Endothelial cell of umbilical vein (primary cell): ENCODE measurements around the gene OR10Z1. TPM values are rescaled to one million over a fixed set of nuclear protein-coding genes. Genes with fewer than 3 reads are reported as not detected.

ENCODE experiments used
- Bru-seq: library from RNA; stranded (reverse); fragments of 400-500 nt; gene quantifications from one replicate; lab custom pipeline; 2021; lab: Mats Ljungman, UMichigan
- BruChase-seq, 2 experiments: library from RNA; stranded (reverse); fragments of 400-500 nt; gene quantifications; one replicate each; lab custom pipeline; 2021; lab: Mats Ljungman, UMichigan
- BruUV-seq: library from RNA; stranded (reverse); fragments of 400-500 nt; replicated peaks from 2 replicates; lab custom pipeline; 2021; lab: Mats Ljungman, UMichigan
- CTCF ChIA-PET: fragments of 300-600, 350-600 bp; sonication (Branson Sonifier 250); formaldehyde crosslinking; loops from one replicate; lab custom pipeline; 2021; ENCODE audit warnings: antibody characterized with exemption, inconsistent platforms; lab: Charles Lee
- POLR2A ChIA-PET: fragments of 300-600, 350-600 bp; sonication (Branson Sonifier 250); formaldehyde crosslinking; loops from one replicate; lab custom pipeline; 2021; ENCODE audit warnings: antibody characterized with exemption, inconsistent platforms; lab: Charles Lee
- DNase-seq: peaks from one replicate; pipeline ENCODE4 v3.0.0-alpha.2; 2011; ENCODE audit warnings: low read depth, low spot score
- FAIRE-seq: peaks from 2 replicates; lab custom pipeline; 2011; peaks lifted over from hg19 to GRCh38; lab: Jason Lieb, UNC
- H2AFZ ChIP-seq: 2 replicates; pipeline ENCODE4 v1.6.0; 2012; ENCODE audit warnings: low read depth, low read length, control low read depth, inconsistent platforms
- H3K27ac ChIP-seq: 2 replicates; pipeline ENCODE4 v1.5.1; 2011; ENCODE audit warnings: low read depth, mild to moderate bottlenecking, control low read depth, low read length, moderate library complexity; ENCODE audit not compliant: insufficient read depth
- H3K27me3 ChIP-seq, 2 experiments: 2 replicates each; pipeline versions ENCODE4 v1.6.0 to v1.6.1; 2011; ENCODE audit warnings: low read length in 2 of 2, mixed read lengths in 1 of 2; ENCODE audit not compliant: control insufficient read depth in 2 of 2, insufficient read depth in 2 of 2
- H3K36me3 ChIP-seq, 2 experiments: 2 replicates in 1 of 2; 3 replicates in 1 of 2; pipeline ENCODE4 v1.5.1; 2011; ENCODE audit warnings: low read length in 2 of 2, mild to moderate bottlenecking in 1 of 2, moderate library complexity in 1 of 2; ENCODE audit not compliant: control insufficient read depth in 2 of 2, insufficient read depth in 2 of 2; ENCODE audit errors: extremely low read depth in 1 of 2
- H3K4me1 ChIP-seq: 3 replicates; pipeline ENCODE4 v1.5.1; 2011; ENCODE audit warnings: mild to moderate bottlenecking, low read length; ENCODE audit not compliant: control insufficient read depth, insufficient read depth; ENCODE audit errors: extremely low read depth
- H3K4me2 ChIP-seq: 2 replicates; pipeline ENCODE4 v1.6.1; 2011; ENCODE audit warnings: low read length, control low read depth, mixed read lengths; ENCODE audit not compliant: insufficient read depth
- H3K4me3 ChIP-seq, 3 experiments: fragments of 200-600 bp in 1 of 3; sonication (generic), shearing (Covaris generic) in 1 of 3; replicated peaks in 1 of 3; 2 replicates each; pipeline ENCODE4 v1.5.1; 2011 to 2016; ENCODE audit warnings: control low read depth in 3 of 3, low read length in 3 of 3, mild to moderate bottlenecking in 2 of 3, inconsistent platforms in 1 of 3, low read depth in 1 of 3, moderate library complexity in 1 of 3; ENCODE audit not compliant: insufficient read depth in 1 of 3
- H3K79me2 ChIP-seq: 2 replicates; pipeline ENCODE4 v1.6.0; 2012; ENCODE audit warnings: low read length, inconsistent platforms; ENCODE audit not compliant: control insufficient read depth, insufficient read depth
- H3K9ac ChIP-seq: replicated peaks from 2 replicates; pipeline ENCODE3; 2011; ENCODE audit warnings: low read length, control low read depth; ENCODE audit not compliant: insufficient read depth; ENCODE audit errors: extremely low read depth
- H3K9me1 ChIP-seq: replicated peaks from 3 replicates; pipeline ENCODE4 v1.6.0; 2011; ENCODE audit warnings: mild to moderate bottlenecking, low read length; ENCODE audit not compliant: control insufficient read depth, insufficient read depth; ENCODE audit errors: extremely low read depth
- H3K9me3 ChIP-seq: replicated peaks from 2 replicates; pipeline ENCODE4 v1.5.1; 2012; ENCODE audit warnings: low read length, inconsistent platforms; ENCODE audit not compliant: control insufficient read depth, insufficient read depth
- H4K20me1 ChIP-seq: replicated peaks from 2 replicates; pipeline ENCODE3; 2011; ENCODE audit warnings: mild to moderate bottlenecking, low read length; ENCODE audit not compliant: control insufficient read depth, insufficient read depth; ENCODE audit errors: extremely low read depth
- CTCF ChIP-seq, 2 donors: IDR thresholded peaks; 1 replicate in 1 of 2; 2 replicates in 1 of 2; pipeline ENCODE4 v1.5.1; 2011; ENCODE audit warnings: low read length in 2 of 2, mild to moderate bottlenecking in 2 of 2, moderate library complexity in 2 of 2, control low read depth in 1 of 2, inconsistent platforms in 1 of 2, low read depth in 1 of 2; ENCODE audit not compliant: insufficient read depth in 1 of 2; ENCODE audit errors: extremely low read depth in 1 of 2
- EZH2 ChIP-seq: IDR thresholded peaks from 2 replicates; pipeline ENCODE4 v1.6.1; 2012; ENCODE audit warnings: borderline replicate concordance, low read depth, mild to moderate bottlenecking, moderate library complexity, low read length, inconsistent platforms; ENCODE audit not compliant: severe bottlenecking
- FOS ChIP-seq: IDR thresholded peaks from 2 replicates; pipeline ENCODE4 v1.6.1; 2011; ENCODE audit warnings: mild to moderate bottlenecking, low read length, moderate library complexity, borderline replicate concordance; ENCODE audit not compliant: insufficient read depth
- GATA2 ChIP-seq: IDR thresholded peaks from 2 replicates; pipeline ENCODE4 v1.7.0; 2011; ENCODE audit warnings: low read depth, mild to moderate bottlenecking, moderate library complexity, mixed read lengths, low read length; ENCODE audit not compliant: insufficient read length, insufficient read depth
- JUN ChIP-seq: IDR thresholded peaks from 2 replicates; pipeline ENCODE4 v1.6.1; 2011; ENCODE audit warnings: borderline replicate concordance, low read depth; ENCODE audit not compliant: insufficient read length, insufficient read depth
- MAX ChIP-seq: IDR thresholded peaks from 2 replicates; pipeline ENCODE4 v1.6.1; 2011; ENCODE audit not compliant: insufficient read depth, insufficient read length
- MYC ChIP-seq: IDR thresholded peaks from one replicate; pipeline ENCODE4 v1.6.1; 2011; ENCODE audit warnings: mild to moderate bottlenecking, low read depth, low read length
- POLR2A ChIP-seq: IDR thresholded peaks from 2 replicates; pipeline ENCODE4 v1.6.1; 2012; ENCODE audit warnings: low read depth, mild to moderate bottlenecking, control low read depth, low read length
- POLR2AphosphoS5 ChIP-seq: IDR thresholded peaks from 2 replicates; pipeline ENCODE4 v1.6.1; 2012; ENCODE audit warnings: low read depth, mild to moderate bottlenecking, control low read depth, low read length, moderate library complexity; ENCODE audit not compliant: insufficient read depth
- dilution Hi-C: fragments of 300-500 bp; cut with MboI; formaldehyde crosslinking; loops from one replicate; pipeline ENCODE4 v1.15.0; 2019; ENCODE audit warnings: low sequenced_read_pairs; ENCODE audit not compliant: extremely low pct_ligation_motif_present
- intact Hi-C: fragments of 100-400 bp; cut with micrococcal nuclease; formaldehyde crosslinking; loops from one replicate; pipeline ENCODE4 v1.10.0; 2022
- long read RNA-seq: library from polyadenylated mRNA; stranded (forward); transcript quantifications from one replicate; pipeline ENCODE4 v2.0.0, GENCODE V29; 2021
- polyA minus RNA-seq, 3 experiments: library from RNA; depleted of rRNA, polyadenylated mRNA; stranded (reverse); fragments of >200 nt; gene quantifications; 1 replicate in 1 of 3; 2 replicates in 2 of 3; pipeline ENCODE4 v1.2.3, GENCODE V29; 2011
- polyA plus RNA-seq, 4 experiments: library from polyadenylated mRNA; depleted of rRNA in 3 of 4; stranded (reverse) in 3 of 4; unstranded in 1 of 4; fragments of >200 nt; gene quantifications; 2 replicates each; pipeline versions ENCODE4 v1.2.1 to v1.2.3, GENCODE V29; 2011 to 2012; ENCODE audit warnings: missing spikeins in 1 of 4
- total RNA-seq: library from RNA; stranded (reverse); gene quantifications from 2 replicates; pipeline ENCODE4 v1.2.3, GENCODE V29; 2021

OR10Z1 gene
- total RNA-seq: not detected in 2 replicates
- polyA plus RNA-seq: not detected in 2 replicates
- polyA plus RNA-seq (2011; cell fraction: cytosol; rRNA removed): not detected in 2 replicates
- not detected in 2 replicates for polyA plus RNA-seq (2011; cell fraction: nucleus; rRNA removed)
- polyA plus RNA-seq (2012): not detected in 2 replicates
- not detected in 2 replicates for polyA minus RNA-seq
- not detected for polyA minus RNA-seq (2011; cell fraction: cytosol; rRNA and poly(A)+ RNA removed)
- polyA minus RNA-seq (2011; cell fraction: nucleus; rRNA and poly(A)+ RNA removed): not detected in 2 replicates
- not detected for Bru-seq, nascent RNA
- BruChase-seq, experiment 1, labeled RNA remaining after a 6-hour chase: not detected
- BruChase-seq, experiment 2, labeled RNA remaining after a 2-hour chase: not detected
- long read RNA-seq: 0 reads

- POLR2A ChIA-PET: no interaction called here
- Histone ChIP-seq H3K36me3 (no peaks in the 10 kb centered on the region), H3K27me3 (no peaks in the 10 kb centered on the region), H3K9me3 (no peaks in the 10 kb centered on the region), H3K9me1 (no peaks in the 10 kb centered on the region), H3K4me1 (no peaks in the 10 kb centered on the region), H2AFZ (no peak within 1 kb of the TSS), H3K9ac (no peak within 1 kb of the TSS), H4K20me1 (no peaks in the 10 kb centered on the region), H3K79me2 (no peaks in the 10 kb centered on the region), H3K4me2 (no peak within 1 kb of the TSS), H3K4me3 (no peak within 1 kb of the TSS), H3K27ac (no peak within 1 kb of the TSS)
- no peak for FAIRE-seq
- DNase-seq: no peak
- intact Hi-C loops (no loop called here), dilution Hi-C loops (no loop called here)
- TF ChIP-seq JUN: no peak
- TF ChIP-seq POLR2A: no peak
- no peak for TF ChIP-seq MAX
- no peak for TF ChIP-seq CTCF (IDR thresholded peaks at IDR 0.05; ENCODE audit: extremely low read depth in 1 of 2, insufficient read depth in 1 of 2, low read depth in 1 of 2, low read length in 2 of 2)
- no peak for TF ChIP-seq EZH2
- TF ChIP-seq MYC: no peak
- no peak for TF ChIP-seq GATA2
- no peak for TF ChIP-seq POLR2AphosphoS5
- TF ChIP-seq FOS: no peak
- no TSS peak for BruUV-seq
- CTCF ChIA-PET: no interaction called here
Observed at GRCh38 chr1:158604968-158605367, at the start of gene OR10Z1. TSS of gene OR10Z1 (plus strand) at chr1:158605268. CDS start at chr1:158606439, 1,171 bp downstream.
